ENCODE measurements around the gene EIF4E1B. TPM values are rescaled to one million over a fixed set of nuclear protein-coding genes. Genes with fewer than 3 reads are reported as not detected.

The EIF4E1B gene
- total RNA-seq, 1 experiment from 2014 or later = not detected

DNA sequence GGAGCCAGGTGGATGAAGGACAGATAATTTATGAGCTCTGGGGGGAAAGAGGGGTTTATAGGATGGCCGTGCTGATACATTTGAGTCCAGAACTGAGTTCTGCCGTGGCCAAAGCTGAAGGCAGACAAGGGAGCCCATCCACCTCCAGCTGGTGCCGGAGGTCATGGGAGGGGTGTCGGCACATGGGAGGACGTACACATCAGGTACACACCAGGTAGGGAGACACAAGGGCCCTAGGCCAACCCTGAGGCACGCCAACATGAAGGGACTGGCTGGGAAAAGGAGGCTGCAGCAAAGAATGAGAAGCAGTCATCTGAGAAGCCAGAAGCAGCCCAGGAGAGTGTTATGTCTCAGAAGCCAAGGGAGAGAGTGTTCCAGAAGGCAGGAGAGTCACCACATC is 18.5 kb upstream of the EIF4E1B start:
- intact Hi-C loops (cut with micrococcal nuclease; ENCODE audit: unreplicated experiment) = no loop called here
- no peaks in the 10 kb centered on the region for H3K36me3 ChIP-seq (ENCODE audit: insufficient read depth, low read length, poor library complexity, severe bottlenecking)
- H3K4me3 ChIP-seq (ENCODE audit: low read depth, low read length, poor library complexity, severe bottlenecking) = no peak overlapping the region
- TF ChIP-seq, protein P1, sequence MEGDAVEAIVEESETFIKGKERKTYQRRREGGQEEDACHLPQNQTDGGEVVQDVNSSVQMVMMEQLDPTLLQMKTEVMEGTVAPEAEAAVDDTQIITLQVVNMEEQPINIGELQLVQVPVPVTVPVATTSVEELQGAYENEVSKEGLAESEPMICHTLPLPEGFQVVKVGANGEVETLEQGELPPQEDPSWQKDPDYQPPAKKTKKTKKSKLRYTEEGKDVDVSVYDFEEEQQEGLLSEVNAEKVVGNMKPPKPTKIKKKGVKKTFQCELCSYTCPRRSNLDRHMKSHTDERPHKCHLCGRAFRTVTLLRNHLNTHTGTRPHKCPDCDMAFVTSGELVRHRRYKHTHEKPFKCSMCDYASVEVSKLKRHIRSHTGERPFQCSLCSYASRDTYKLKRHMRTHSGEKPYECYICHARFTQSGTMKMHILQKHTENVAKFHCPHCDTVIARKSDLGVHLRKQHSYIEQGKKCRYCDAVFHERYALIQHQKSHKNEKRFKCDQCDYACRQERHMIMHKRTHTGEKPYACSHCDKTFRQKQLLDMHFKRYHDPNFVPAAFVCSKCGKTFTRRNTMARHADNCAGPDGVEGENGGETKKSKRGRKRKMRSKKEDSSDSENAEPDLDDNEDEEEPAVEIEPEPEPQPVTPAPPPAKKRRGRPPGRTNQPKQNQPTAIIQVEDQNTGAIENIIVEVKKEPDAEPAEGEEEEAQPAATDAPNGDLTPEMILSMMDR (conservative IDR thresholded peaks at IDR 0.05; ENCODE audit: low read depth, low read length) = no peak
- TF ChIP-seq EZH2 (IDR thresholded peaks at IDR 0.05; ENCODE audit: borderline replicate concordance, low read depth, low read length, poor library complexity, severe bottlenecking) = no peak
- CTCF ChIA-PET = no interaction called here
- DNase-seq (ENCODE audit: low spot score) = no peak
- POLR2A ChIA-PET (ENCODE audit: low non-redundant PET) = no interaction called here
- no peak overlapping the region for H3K27ac ChIP-seq (ENCODE audit: low read depth, low read length, poor library complexity, severe bottlenecking)
- no peaks in the 10 kb centered on the region for H3K9me3 ChIP-seq (ENCODE audit: low read depth, low read length, poor library complexity, severe bottlenecking)
- BruUV-seq (replicated peaks) = no TSS peak
- no peaks in the 10 kb centered on the region for H3K4me1 ChIP-seq (ENCODE audit: insufficient read depth, low read length, poor library complexity, severe bottlenecking)
- H3K27me3 ChIP-seq (replicated peaks; ENCODE audit: insufficient read depth, low read depth, low read length, poor library complexity) = no peaks in the 10 kb centered on the region

DNA sequence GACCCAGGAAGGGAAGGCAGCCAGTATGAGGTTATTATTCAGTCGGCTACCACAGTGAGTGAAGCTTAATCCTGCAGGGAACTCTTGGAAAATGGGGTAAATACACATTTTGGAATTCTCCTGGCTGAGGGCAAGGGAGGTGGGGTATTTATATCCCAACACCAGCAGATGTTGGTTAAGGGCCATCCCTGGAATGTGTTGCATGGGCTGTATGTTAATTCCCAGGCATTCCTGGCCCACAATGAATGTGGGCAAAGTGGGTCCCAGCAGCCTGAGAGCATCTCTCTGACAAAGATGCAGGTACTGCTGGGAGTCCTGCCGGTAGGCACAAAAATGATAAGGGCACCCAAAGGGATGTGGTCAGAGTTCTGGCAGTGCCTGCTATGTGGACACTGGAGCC is 17.6 kb upstream of the EIF4E1B start:
- no peak for DNase-seq (ENCODE audit: low spot score)
- ChIA-PET POLR2A (ENCODE audit: low non-redundant PET) (no interaction called here), CTCF (no interaction called here)
- no peaks in the 10 kb centered on the region for H3K36me3 ChIP-seq (ENCODE audit: insufficient read depth, low read length, poor library complexity, severe bottlenecking)
- H3K9me3 ChIP-seq (ENCODE audit: low read depth, low read length, poor library complexity, severe bottlenecking) = no peaks in the 10 kb centered on the region
- BruUV-seq (replicated peaks) = no TSS peak
- no peak overlapping the region for H3K4me3 ChIP-seq (ENCODE audit: low read depth, low read length, poor library complexity, severe bottlenecking)
- intact Hi-C loops (cut with micrococcal nuclease; ENCODE audit: unreplicated experiment) = no loop called here
- no peaks in the 10 kb centered on the region for H3K4me1 ChIP-seq (ENCODE audit: insufficient read depth, low read length, poor library complexity, severe bottlenecking)
- H3K27me3 ChIP-seq (replicated peaks; ENCODE audit: insufficient read depth, low read depth, low read length, poor library complexity) = no peaks in the 10 kb centered on the region
- no peak overlapping the region for H3K27ac ChIP-seq (ENCODE audit: low read depth, low read length, poor library complexity, severe bottlenecking)
- TF ChIP-seq EZH2 (IDR thresholded peaks at IDR 0.05; ENCODE audit: borderline replicate concordance, low read depth, low read length, poor library complexity, severe bottlenecking) = no peak
- TF ChIP-seq, protein P1 (conservative IDR thresholded peaks at IDR 0.05; ENCODE audit: low read depth, low read length) = no peak

DNA sequence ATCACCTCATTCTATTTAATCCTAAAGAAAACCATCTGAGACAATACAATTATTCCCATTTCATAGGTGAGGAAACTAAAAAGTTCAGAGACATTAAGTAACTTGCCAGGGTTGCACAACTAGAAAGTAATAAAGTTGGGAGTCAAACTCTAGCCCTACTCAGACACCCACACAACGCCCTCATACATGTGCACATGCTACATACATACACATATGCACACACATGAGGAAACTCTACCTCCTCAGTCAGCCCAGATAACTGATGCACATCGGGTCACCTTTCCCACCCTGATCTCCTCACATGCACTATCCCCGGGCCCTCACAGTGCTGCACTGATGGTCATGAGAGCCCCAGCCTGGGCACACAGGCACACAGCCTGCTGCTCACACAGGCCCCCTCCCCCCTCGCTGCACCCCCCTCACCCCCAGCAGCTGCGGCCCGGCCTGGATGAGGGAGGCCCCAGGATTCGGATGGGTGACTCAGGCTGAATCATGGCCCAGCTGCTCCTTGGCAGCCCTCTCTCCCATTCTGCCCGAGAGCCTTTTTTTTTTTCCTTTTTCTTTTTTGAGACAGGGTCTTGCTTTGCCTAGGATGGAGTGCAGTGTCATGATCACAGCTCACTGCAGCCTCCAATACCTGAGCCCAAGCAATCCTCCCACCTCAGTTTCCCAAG is 15.5 kb upstream of the EIF4E1B start:
- POLR2A ChIA-PET (ENCODE audit: low non-redundant PET) = no interaction called here
- no peak overlapping the region for H3K27ac ChIP-seq (ENCODE audit: low read depth, low read length, poor library complexity, severe bottlenecking)
- no peaks in the 10 kb centered on the region for H3K9me3 ChIP-seq (ENCODE audit: low read depth, low read length, poor library complexity, severe bottlenecking)
- no peak for DNase-seq (ENCODE audit: low spot score)
- no peak overlapping the region for H3K4me3 ChIP-seq (ENCODE audit: low read depth, low read length, poor library complexity, severe bottlenecking)
- no peaks in the 10 kb centered on the region for H3K36me3 ChIP-seq (ENCODE audit: insufficient read depth, low read length, poor library complexity, severe bottlenecking)
- H3K4me1 ChIP-seq (ENCODE audit: insufficient read depth, low read length, poor library complexity, severe bottlenecking) = peaks cover 4% of the 10 kb centered on the region
- intact Hi-C loops (cut with micrococcal nuclease; ENCODE audit: unreplicated experiment) = loop anchor here (5.0 kb wide), 2 partner anchors 43 to 198 kb away; partner anchors contain the start of gene CLTB
- H3K27me3 ChIP-seq (replicated peaks; ENCODE audit: insufficient read depth, low read depth, low read length, poor library complexity) = peaks cover 5% of the 10 kb centered on the region
- CTCF ChIA-PET = interaction anchor here (0.6 kb wide), 1 partner anchor 174 kb away, joined by 9 read pairs; no protein-coding TSS in a partner anchor
- TF ChIP-seq EZH2 (IDR thresholded peaks at IDR 0.05; ENCODE audit: borderline replicate concordance, low read depth, low read length, poor library complexity, severe bottlenecking) = no peak
- no TSS peak for BruUV-seq (replicated peaks)

GRCh38 chr5:176616511-176616910 is 14.0 kb upstream of the EIF4E1B start:
- Histone ChIP-seq H3K4me1 (ENCODE audit: insufficient read depth, low read length, poor library complexity, severe bottlenecking) (peaks cover 4% of the 10 kb centered on the region), H3K36me3 (ENCODE audit: insufficient read depth, low read length, poor library complexity, severe bottlenecking) (no peaks in the 10 kb centered on the region), H3K27ac (ENCODE audit: low read depth, low read length, poor library complexity, severe bottlenecking) (no peak overlapping the region), H3K9me3 (ENCODE audit: low read depth, low read length, poor library complexity, severe bottlenecking) (no peaks in the 10 kb centered on the region), H3K27me3 (replicated peaks; ENCODE audit: insufficient read depth, low read depth, low read length, poor library complexity) (peaks cover 21% of the 10 kb centered on the region), H3K4me3 (ENCODE audit: low read depth, low read length, poor library complexity, severe bottlenecking) (no peak overlapping the region)
- TF ChIP-seq, protein P1 (conservative IDR thresholded peaks at IDR 0.05; ENCODE audit: low read depth, low read length) = no peak
- no peak for TF ChIP-seq EZH2 (IDR thresholded peaks at IDR 0.05; ENCODE audit: borderline replicate concordance, low read depth, low read length, poor library complexity, severe bottlenecking)
- ChIA-PET CTCF (no interaction called here), POLR2A (ENCODE audit: low non-redundant PET) (no interaction called here)
- no TSS peak for BruUV-seq (replicated peaks)
- DNase-seq (ENCODE audit: low spot score) = no peak
- intact Hi-C loops (cut with micrococcal nuclease; ENCODE audit: unreplicated experiment) = loop anchor here (5.0 kb wide), 2 partner anchors 44 to 199 kb away; partner anchors contain the start of gene CLTB
